ENCODE results near the gene DCBLD1. TPM values are rescaled to one million over a fixed set of nuclear protein-coding genes. Genes with fewer than 3 reads are reported as not detected.
"Not testable (repeated sequence)": the region's sequence is repeated elsewhere in the genome, so short reads cannot be mapped to it uniquely, and the experiment has no call there.

Gene DCBLD1
- total RNA-seq, 4 donors from 2014 or later = 2.2 to 19.4 (median 10.7) TPM

DNA sequence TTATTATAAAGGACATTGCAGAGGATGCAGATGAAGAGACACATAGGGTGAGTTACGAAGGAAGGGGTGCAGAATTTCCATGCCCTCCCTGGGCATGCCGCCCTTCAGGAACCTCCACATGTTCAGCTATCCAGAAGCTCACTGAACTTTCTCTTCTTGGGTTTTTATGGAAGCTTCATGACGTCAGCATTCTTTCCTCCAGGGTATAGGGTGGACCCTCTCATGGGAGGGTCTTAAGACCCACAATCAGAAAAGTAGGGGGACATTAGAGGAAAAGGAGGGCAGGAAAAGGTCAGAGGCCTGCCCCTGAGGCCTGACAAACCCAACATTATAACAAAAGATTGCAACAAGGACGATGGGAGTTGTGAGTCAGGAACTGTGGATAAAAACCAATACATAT is 14.6 kb upstream of the DCBLD1 start:
- H3K27me3 ChIP-seq = no peaks in the 10 kb centered on the region
- no peaks in the 10 kb centered on the region for H3K36me3 ChIP-seq
- in situ Hi-C loops (cut with MboI; ENCODE audit: low pct_ligation_motif_present in 1 of 4, low pct_unique_long_range_greater_than_20kb in 1 of 4, low sequenced_read_pairs in 3 of 4) (no loop called here), intact Hi-C loops (cut with DNase I; ENCODE audit: low total_unique reads) (no loop called here)
- TF ChIP-seq, protein P1, sequence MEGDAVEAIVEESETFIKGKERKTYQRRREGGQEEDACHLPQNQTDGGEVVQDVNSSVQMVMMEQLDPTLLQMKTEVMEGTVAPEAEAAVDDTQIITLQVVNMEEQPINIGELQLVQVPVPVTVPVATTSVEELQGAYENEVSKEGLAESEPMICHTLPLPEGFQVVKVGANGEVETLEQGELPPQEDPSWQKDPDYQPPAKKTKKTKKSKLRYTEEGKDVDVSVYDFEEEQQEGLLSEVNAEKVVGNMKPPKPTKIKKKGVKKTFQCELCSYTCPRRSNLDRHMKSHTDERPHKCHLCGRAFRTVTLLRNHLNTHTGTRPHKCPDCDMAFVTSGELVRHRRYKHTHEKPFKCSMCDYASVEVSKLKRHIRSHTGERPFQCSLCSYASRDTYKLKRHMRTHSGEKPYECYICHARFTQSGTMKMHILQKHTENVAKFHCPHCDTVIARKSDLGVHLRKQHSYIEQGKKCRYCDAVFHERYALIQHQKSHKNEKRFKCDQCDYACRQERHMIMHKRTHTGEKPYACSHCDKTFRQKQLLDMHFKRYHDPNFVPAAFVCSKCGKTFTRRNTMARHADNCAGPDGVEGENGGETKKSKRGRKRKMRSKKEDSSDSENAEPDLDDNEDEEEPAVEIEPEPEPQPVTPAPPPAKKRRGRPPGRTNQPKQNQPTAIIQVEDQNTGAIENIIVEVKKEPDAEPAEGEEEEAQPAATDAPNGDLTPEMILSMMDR (IDR thresholded peaks at IDR 0.05) = no peak
- TF ChIP-seq EP300 (IDR thresholded peaks at IDR 0.05; ENCODE audit: low read depth) (no peak), POLR2A (IDR thresholded peaks at IDR 0.05) (no peak), POLR2AphosphoS5 (IDR thresholded peaks at IDR 0.05) (no peak)
- no peak for DNase-seq
- no peak overlapping the region for H3K4me3 ChIP-seq
- H3K9me3 ChIP-seq = no peaks in the 10 kb centered on the region
- H3K27ac ChIP-seq = no peak overlapping the region
- 81 to 85% methylated on average over 2 to 4 of the region's 4 CpGs for WGBS, 2 donors (ENCODE audit: low coverage in 1 of 2)
- H3K4me1 ChIP-seq = no peaks in the 10 kb centered on the region

DNA sequence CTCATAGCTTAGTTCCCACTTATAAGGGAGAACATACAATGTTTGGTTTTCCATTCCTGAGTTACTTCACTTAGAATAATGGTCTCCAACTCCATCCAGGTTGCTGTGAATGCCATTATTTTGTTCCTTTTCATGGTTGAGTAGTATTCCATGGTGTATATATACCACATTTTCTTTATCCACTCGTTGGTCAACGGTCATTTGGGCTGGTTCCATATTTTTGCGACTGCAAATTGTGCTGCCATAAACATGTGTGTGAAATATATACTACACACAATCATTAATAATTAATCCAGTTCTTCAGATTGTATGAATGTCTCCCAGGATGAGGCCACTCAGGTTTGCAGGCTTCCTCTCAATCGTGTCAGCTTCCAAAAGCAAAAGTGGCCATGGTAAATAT is 13.9 kb upstream of the DCBLD1 start:
- in situ Hi-C loops (cut with MboI; ENCODE audit: low pct_ligation_motif_present in 1 of 4, low pct_unique_long_range_greater_than_20kb in 1 of 4, low sequenced_read_pairs in 3 of 4); H3K36me3 ChIP-seq; H3K9me3 ChIP-seq; H3K27ac ChIP-seq; DNase-seq; H3K27me3 ChIP-seq; H3K4me3 ChIP-seq; intact Hi-C loops (cut with DNase I; ENCODE audit: low total_unique reads); H3K4me1 ChIP-seq: not testable (repeated sequence)
- WGBS, 2 donors (ENCODE audit: low coverage in 1 of 2) = 62 to 90% methylated on average over 3 to 4 of the region's 4 CpGs

- Histone ChIP-seq H3K27me3 (no peaks in the 10 kb centered on the region), H3K9me3 (no peaks in the 10 kb centered on the region), H3K36me3 (no peaks in the 10 kb centered on the region), H3K4me1 (no peaks in the 10 kb centered on the region), H3K4me3 (no peak overlapping the region), H3K27ac (no peak overlapping the region)
- intact Hi-C loops (cut with DNase I; ENCODE audit: low total_unique reads) (no loop called here), in situ Hi-C loops (cut with MboI; ENCODE audit: low pct_ligation_motif_present in 1 of 4, low pct_unique_long_range_greater_than_20kb in 1 of 4, low sequenced_read_pairs in 3 of 4) (no loop called here)
- TF ChIP-seq EP300 (IDR thresholded peaks at IDR 0.05; ENCODE audit: low read depth) = no peak
- TF ChIP-seq, protein P1 (IDR thresholded peaks at IDR 0.05) = no peak
- no peak for TF ChIP-seq POLR2AphosphoS5 (IDR thresholded peaks at IDR 0.05)
- no peak for TF ChIP-seq POLR2A (IDR thresholded peaks at IDR 0.05)
- WGBS, 2 donors (ENCODE audit: low coverage in 1 of 2) = 56 to 76% methylated on average over 4 of the region's 4 CpGs
- no peak for DNase-seq
Observed at GRCh38 chr6:117469356-117469755, 13.1 kb upstream of the DCBLD1 start.

- no peak for DNase-seq
- TF ChIP-seq POLR2AphosphoS5 (IDR thresholded peaks at IDR 0.05) = no peak
- TF ChIP-seq EP300 (IDR thresholded peaks at IDR 0.05; ENCODE audit: low read depth) = no peak
- TF ChIP-seq, protein P1 (IDR thresholded peaks at IDR 0.05) = no peak
- TF ChIP-seq POLR2A (IDR thresholded peaks at IDR 0.05) = no peak
- Histone ChIP-seq H3K36me3 (no peaks in the 10 kb centered on the region), H3K4me3 (no peak overlapping the region), H3K9me3 (no peaks in the 10 kb centered on the region), H3K27me3 (no peaks in the 10 kb centered on the region), H3K4me1 (no peaks in the 10 kb centered on the region), H3K27ac (no peak overlapping the region)
- 87 to 100% methylated on average over 1 to 3 of the region's 3 CpGs for WGBS, 2 donors (ENCODE audit: low coverage in 1 of 2)
- intact Hi-C loops (cut with DNase I; ENCODE audit: low total_unique reads) (no loop called here), in situ Hi-C loops (cut with MboI; ENCODE audit: low pct_ligation_motif_present in 1 of 4, low pct_unique_long_range_greater_than_20kb in 1 of 4, low sequenced_read_pairs in 3 of 4) (no loop called here)
Observed at GRCh38 chr6:117469791-117470190, 12.7 kb upstream of the DCBLD1 start.

DNA sequence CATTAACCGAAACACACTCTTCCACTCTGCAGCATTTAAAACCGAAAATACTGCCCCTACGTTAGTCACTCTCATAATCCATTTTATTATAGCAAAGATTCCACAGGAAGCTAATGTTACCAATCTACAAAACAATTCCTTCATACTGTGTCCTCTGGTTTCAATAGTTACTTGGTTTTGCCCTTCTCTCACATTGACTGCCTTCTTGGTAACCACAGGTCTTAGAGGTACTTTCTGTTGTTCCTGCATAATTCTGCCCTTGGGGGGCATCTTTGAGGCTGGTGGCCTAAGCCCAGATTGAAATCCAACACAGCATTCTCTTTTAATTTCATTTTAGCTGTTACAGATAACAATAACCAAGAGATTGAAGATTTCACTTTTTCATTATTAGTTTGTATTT is 9.8 kb upstream of the DCBLD1 start:
- TF ChIP-seq, protein P1 (IDR thresholded peaks at IDR 0.05) = no peak
- no peak for TF ChIP-seq POLR2A (IDR thresholded peaks at IDR 0.05)
- TF ChIP-seq POLR2AphosphoS5 (IDR thresholded peaks at IDR 0.05) = no peak
- TF ChIP-seq EP300 (IDR thresholded peaks at IDR 0.05; ENCODE audit: low read depth) = no peak
- intact Hi-C loops (cut with DNase I; ENCODE audit: low total_unique reads) (no loop called here), in situ Hi-C loops (cut with MboI; ENCODE audit: low pct_ligation_motif_present in 1 of 4, low pct_unique_long_range_greater_than_20kb in 1 of 4, low sequenced_read_pairs in 3 of 4) (no loop called here)
- Histone ChIP-seq H3K4me1 (no peaks in the 10 kb centered on the region), H3K36me3 (no peaks in the 10 kb centered on the region), H3K27me3 (no peaks in the 10 kb centered on the region), H3K9me3 (no peaks in the 10 kb centered on the region), H3K27ac (no peak overlapping the region), H3K4me3 (no peak overlapping the region)
- WGBS, 2 donors (ENCODE audit: low coverage in 1 of 2) = 80 to 91% methylated on average over 3 of the region's 3 CpGs
- DNase-seq = no peak
